GM18508 (cell line): ENCODE measurements around the gene HDDC3.

Experiments
- ATAC-seq: cut with Tn5 transposase; IDR thresholded peaks from one replicate; pipeline ENCODE4 v1.9.1; 2021; ENCODE audit warnings: moderate number of reproducible peaks; ENCODE audit not compliant: insufficient read depth, unreplicated experiment

Gene HDDC3

DNA sequence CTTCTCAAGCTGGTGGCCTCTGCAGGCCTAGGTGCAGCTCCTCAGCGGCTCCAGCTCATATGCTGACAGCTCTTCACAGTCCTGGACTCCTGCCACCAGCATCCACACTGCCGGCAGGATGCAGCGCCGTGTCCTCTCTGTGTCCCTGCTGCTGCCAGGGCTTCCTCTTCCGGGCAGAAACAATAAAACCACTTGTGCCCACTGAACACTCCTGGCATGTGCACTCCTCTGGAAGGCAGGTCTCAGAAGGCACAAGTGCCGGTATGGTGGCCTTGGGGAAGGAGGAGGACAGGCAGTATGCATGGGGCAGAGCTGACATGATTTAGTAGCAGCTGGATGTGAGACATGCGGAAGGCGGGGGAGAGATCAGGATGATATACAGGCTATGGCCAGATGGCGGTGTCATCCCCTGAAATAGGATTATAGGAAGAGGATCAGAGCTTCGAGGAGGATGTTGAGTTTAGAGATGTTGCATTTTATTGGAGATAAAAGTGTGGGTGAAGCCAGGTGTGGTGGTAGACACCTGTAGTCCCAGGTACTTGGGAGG lies 36.7 kb downstream of the HDDC3 start:
- ATAC-seq, result no peak

DNA sequence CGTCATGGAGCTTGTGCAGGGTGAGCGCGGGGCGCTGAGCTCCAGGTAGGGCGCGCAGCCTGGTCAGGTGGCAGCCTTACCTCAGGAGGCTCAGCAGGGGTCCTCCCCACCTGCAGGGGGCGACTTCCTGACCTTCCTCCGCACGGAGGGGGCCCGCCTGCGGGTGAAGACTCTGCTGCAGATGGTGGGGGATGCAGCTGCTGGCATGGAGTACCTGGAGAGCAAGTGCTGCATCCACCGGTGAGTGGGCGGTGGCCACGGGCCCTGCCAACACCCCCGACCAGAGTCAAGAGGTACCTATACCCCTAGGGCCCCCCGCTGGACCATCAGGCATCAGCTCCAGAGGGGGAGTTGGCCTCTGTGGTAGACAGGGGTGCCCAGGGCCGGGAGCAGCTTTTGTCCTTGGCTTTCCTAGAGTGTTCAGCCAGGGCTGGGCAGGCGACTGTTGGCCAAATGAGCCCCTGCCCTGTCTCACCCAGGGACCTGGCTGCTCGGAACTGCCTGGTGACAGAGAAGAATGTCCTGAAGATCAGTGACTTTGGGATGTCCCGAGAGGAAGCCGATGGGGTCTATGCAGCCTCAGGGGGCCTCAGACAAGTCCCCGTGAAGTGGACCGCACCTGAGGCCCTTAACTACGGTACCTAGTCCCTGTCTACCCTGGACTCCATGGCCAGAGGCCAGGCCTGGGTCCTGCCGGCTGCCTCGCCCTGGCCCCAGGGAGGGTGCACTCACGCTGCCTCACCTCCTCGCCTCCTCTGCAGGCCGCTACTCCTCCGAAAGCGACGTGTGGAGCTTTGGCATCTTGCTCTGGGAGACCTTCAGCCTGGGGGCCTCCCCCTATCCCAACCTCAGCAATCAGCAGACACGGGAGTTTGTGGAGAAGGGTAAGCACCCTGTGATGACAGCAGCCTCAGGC lies 38.9 kb downstream of the HDDC3 start:
- no peak for ATAC-seq

DNA sequence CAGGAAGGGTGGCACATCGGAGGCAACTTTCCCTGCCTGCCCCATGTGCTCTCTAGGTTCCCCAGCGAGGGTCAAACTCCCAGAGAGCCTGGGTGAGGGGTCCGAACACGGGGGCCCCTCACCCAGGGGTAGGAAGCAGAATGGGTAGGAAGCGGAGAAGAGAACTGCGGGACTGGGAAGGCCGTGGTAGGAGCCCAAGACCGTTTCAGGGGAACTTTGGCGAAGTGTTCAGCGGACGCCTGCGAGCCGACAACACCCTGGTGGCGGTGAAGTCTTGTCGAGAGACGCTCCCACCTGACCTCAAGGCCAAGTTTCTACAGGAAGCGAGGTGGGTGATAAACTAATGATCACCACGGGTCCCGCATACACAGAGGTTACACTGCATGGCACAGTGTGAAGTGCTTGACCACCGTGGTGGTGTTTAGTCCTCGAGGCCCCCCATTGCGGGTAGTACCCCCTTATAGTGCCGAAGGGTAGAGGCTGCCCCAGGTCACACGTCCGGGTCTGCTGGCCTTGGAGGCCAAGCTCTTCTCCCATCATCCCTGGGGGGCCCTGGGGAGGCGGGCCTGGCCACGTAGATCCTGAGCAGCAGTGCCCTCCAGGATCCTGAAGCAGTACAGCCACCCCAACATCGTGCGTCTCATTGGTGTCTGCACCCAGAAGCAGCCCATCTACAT lies 39.7 kb downstream of the HDDC3 start:
- no peak for ATAC-seq

DNA sequence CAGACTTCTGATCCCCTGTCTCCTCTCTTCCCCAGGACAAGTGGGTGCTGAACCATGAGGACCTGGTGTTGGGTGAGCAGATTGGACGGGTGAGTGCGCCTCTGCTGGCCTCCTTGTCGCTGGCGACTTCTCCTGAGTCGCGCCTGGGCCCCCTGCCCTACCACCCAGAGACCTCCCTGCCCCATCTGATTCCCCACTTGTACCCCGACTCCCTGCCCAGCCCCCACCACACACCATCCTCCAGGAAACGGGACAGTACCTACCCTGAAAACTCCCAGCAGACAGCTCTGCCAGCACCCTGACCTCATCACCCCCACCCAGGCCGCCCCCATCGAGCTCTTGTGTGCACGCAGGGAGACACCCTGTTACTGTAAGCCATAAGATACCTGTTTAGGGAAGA lies 40.3 kb downstream of the HDDC3 start:
- no peak for ATAC-seq

DNA sequence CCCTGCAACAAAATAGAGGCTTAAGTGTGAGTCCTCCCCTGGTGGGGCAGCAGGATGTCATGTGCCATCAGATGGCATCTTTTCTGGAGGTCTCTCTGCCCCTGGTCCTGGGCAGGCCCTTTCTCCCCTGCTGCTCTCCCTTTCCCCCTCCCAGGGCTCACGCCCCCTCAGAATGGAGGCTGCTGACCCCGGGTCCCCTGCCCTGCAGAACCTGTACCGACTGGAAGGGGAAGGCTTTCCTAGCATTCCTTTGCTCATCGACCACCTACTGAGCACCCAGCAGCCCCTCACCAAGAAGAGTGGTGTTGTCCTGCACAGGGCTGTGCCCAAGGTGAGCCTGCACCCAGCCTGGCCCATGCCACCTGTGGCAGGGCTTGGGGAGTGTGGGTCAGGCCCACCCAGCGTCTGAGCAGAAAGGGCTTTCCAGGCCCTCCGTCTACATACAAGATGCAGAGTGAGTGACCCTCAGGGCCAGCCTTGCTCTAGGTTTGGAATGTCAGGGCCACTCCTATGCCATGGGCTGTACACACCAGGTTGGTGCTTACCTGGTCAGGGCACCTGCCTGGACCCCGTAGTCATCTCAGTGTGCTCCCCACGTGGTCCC lies 40.9 kb downstream of the HDDC3 start:
- ATAC-seq, result no peak

DNA sequence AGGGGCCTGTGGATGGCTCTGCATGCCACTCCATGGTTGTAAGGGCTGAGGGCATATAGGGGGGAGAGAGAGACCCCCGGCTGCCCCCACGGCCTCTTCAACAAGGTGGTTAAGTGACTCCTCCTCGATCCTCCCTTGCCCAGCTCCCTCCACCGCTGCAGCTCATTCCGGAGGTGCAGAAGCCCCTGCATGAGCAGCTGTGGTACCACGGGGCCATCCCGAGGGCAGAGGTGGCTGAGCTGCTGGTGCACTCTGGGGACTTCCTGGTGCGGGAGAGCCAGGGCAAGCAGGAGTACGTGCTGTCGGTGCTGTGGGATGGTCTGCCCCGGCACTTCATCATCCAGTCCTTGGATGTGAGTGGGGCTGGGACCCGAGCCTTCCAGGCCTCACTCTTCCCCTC lies 41.5 kb downstream of the HDDC3 start:
- ATAC-seq, result no peak

DNA sequence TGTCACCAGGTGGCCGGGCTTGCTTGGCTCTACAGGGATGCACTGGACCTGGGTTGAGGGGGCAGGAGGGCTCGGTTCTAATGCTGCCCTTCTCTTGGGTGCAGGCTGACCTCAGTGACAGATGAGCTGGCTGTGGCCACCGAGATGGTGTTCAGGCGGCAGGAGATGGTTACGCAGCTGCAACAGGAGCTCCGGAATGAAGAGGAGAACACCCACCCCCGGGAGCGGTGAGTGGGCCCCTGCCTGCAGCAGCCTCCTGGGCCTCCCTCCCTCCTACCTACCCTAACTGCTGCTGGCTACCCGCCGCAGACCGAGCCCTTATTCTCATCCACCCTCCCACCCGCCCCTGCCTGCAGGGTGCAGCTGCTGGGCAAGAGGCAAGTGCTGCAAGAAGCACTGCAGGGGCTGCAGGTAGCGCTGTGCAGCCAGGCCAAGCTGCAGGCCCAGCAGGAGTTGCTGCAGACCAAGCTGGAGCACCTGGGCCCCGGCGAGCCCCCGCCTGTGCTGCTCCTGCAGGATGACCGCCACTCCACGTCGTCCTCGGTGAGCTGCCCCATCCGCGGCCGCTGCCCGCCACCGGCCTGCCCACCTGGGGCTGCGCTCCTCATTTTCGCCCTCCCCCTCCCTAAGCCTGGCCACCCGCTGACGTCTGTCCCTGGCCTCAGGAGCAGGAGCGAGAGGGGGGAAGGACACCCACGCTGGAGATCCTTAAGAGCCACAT lies 42.5 kb downstream of the HDDC3 start:
- ATAC-seq, result no peak

DNA sequence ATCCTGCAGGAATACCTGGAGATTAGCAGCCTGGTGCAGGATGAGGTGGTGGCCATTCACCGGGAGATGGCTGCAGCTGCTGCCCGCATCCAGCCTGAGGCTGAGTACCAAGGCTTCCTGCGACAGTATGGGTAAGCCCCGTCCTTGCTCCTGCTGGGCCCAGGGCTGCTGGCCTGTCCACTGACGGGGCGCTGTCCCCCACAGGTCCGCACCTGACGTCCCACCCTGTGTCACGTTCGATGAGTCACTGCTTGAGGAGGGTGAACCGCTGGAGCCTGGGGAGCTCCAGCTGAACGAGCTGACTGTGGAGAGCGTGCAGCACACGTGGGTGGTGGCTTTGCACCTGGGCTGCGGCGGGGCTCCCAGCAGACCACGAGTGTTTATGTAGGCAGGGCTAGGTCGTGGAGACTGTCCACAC lies 43.0 kb downstream of the HDDC3 start:
- no peak for ATAC-seq

DNA sequence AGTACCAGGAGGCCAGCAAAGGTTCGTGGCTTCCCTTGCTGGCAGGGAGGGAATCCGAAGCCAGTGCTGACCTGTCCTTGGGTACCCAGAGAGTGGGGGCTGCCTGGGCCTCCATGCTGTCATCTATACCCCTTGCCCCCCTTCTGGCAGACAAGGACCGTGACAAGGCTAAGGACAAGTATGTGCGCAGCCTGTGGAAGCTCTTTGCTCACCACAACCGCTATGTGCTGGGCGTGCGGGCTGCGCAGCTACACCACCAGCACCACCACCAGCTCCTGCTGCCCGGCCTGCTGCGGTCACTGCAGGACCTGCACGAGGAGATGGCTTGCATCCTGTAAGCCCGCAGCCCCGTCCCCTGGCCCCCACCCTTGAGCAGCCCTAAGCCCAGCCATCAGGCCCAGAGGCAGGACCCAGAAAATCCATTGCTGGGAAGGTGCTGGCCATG lies 45.3 kb downstream of the HDDC3 start:
- ATAC-seq, result no peak

DNA sequence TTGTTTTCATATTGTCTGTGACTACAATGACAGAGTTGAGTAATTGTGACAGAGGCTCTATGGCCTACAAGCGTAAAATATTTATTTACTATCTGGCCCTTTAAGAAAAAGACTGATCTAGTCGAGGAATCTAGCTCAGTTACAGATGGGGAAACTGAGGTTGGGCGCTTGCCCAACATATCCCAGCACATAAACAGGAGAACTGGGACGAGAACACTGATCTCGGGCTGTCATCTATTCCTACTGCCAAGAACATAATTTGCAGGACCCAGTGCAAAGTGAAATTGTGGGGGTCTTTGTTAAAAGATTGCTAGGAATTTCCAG lies 46.1 kb downstream of the HDDC3 start:
- no peak for ATAC-seq

DNA sequence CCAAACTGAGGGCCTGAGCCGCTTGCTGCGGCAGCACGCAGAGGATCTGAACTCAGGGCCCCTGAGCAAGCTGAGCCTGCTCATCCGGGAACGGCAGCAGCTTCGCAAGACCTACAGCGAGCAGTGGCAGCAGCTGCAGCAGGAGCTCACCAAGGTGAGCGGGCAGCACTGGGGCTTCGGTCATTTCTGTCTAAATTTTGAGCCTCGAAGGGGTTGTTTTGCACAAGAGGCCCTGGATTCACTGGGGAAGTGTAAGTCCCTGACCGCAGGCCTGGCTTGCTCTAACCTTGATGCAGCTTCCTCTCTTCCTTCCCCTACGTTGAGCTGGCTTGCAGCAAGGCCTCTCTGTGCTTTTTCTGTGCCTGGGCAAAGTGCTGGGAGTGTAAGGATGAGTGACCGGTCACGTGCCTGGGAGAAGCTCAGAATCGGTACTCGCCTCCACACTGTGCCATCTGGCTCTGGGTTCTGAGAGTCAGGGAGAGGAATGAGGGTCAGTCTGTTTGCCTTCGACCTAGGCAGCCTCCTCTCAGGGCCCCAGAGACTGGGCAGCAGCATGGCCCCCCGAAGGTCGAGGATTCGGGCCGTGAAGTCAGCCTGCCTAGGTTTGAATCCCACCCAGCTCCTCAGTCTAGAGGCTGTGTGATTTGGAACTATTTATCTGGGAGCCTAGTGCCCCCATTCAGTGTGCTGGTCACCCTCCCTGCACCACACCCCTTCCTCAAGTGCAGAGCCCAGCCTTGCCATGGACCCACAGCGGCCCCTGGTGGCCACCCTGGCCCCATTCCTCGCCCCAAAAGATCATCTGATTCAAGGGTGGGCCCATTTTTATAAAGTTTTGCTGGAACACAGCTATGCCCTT lies 46.7 kb downstream of the HDDC3 start:
- ATAC-seq, result no peak

DNA sequence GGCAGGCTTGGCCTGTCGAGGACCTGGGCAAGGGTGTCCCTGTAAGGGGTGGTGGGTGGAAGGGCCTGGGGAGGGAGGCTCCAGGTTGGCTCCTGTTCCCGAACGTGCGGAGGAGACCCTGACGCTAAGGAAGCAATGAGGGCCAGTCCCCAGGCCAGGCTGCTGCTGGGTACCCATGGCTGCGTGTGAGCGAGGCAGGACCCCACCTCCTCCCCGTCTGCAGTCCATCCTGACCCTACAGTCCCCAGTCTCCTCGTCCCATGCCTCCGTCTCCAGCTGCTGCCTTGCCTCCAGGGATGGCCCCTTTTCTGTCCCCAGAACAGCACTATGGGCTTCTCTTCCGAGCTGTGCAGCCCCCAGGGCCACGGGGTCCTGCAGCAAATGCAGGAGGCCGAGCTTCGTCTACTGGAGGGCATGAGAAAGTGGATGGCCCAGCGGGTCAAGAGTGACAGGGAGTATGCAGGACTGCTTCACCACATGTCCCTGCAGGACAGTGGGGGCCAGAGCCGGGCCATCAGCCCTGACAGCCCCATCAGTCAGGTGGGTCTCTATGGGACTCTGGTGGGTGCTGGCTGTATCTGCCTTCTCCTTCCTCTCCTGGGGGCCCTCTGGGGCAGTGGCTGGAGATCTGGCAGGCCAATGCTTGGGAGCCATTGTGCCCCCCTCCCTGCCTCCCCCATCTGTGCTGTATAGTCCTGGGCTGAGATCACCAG lies 47.5 kb downstream of the HDDC3 start:
- no peak for ATAC-seq

DNA sequence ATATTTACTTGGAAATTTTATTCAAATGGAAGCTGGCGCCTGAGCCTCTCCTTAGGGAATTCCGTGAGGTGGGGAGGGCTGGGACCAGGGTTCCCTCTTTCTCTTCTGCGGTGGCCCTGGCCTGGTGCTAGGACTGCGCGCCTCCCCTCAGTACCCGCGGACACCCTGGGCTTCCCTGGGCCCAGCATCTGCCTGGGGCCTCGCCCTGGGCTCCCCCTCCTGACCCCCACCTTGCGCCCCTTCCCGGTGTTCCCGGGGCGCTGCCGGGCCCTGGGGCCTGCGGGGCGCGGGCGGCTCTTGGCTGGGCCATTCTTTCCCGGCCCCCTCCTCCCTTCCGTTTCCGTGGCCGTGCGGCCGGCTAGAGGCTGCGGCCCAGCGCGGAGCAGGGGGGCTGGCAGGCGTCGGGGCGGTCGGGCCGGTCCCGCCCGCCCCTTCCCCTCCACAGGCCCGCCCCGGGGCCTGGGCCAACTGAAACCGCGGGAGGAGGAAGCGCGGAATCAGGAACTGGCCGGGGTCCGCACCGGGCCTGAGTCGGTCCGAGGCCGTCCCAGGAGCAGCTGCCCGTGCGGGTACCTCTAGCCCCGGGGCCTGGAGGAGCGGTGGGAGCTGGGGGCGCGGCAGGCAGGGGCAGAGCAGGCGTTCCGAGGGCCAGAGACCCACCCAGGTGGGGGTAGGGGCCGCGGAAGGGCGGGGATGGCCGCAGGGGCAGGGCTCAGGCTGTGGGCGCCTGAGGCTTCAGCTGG lies 48.2 kb downstream of the HDDC3 start, which contains the start of gene FES:
Gene FES (plus strand): TSS at position 529 of the 743 bp plus-strand sequence. CDS start 542 bp downstream, outside the sequence.
- ATAC-seq, result no peak

DNA sequence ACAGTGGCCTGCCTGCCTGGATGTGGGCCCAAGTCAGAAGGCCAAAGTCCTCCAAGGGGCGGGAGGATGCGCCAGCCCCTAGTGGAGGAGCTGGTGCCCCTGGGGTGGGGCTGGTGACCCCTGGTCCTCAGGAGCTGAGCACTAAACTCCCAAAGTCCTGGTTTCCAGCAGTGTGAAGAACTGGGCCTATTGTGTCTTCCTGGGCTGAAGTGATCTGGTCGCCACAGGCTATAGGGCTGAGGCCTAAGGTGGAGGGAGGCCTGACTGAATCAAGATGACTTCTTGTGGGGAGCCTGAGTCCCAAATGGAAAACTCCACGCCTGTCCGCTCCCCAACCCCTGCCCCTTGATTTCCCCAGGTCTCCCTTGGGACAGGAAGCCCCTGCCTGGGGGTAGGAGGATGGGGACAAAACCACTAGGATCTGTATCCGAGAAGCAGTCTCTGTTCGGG lies 48.8 kb downstream of the HDDC3 start:
- no peak for ATAC-seq

DNA sequence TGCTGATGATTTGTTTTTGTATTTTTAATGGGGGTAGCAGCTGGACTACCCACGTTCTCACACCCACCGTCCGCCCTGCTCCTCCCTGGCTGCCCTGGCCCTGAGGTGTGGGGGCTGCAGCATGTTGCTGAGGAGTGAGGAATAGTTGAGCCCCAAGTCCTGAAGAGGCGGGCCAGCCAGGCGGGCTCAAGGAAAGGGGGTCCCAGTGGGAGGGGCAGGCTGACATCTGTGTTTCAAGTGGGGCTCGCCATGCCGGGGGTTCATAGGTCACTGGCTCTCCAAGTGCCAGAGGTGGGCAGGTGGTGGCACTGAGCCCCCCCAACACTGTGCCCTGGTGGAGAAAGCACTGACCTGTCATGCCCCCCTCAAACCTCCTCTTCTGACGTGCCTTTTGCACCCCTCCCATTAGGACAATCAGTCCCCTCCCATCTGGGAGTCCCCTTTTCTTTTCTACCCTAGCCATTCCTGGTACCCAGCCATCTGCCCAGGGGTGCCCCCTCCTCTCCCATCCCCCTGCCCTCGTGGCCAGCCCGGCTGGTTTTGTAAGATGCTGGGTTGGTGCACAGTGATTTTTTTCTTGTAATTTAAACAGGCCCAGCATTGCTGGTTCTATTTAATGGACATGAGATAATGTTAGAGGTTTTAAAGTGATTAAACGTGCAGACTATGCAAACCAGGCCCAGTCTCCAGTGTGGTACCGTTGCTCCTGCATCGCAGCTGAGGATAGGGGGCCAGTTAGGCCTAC lies 49.4 kb downstream of the HDDC3 start:
- no peak for ATAC-seq

DNA sequence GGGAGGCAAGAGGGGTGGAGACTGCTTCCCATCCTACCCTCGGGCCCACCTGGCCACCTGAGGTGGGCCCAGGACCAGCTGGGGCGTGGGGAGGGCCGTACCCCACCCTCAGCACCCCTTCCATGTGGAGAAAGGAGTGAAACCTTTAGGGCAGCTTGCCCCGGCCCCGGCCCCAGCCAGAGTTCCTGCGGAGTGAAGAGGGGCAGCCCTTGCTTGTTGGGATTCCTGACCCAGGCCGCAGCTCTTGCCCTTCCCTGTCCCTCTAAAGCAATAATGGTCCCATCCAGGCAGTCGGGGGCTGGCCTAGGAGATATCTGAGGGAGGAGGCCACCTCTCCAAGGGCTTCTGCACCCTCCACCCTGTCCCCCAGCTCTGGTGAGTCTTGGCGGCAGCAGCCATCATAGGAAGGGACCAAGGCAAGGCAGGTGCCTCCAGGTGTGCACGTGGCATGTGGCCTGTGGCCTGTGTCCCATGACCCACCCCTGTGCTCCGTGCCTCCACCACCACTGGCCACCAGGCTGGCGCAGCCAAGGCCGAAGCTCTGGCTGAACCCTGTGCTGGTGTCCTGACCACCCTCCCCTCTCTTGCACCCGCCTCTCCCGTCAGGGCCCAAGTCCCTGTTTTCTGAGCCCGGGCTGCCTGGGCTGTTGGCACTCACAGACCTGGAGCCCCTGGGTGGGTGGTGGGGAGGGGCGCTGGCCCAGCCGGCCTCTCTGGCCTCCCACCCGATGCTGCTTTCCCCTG lies 50.2 kb downstream of the HDDC3 start:
- ATAC-seq, result no peak
